GM12891 (cell line): ENCODE data around the gene HTT.
"Not testable (repeated sequence)": the region's sequence is repeated elsewhere in the genome, so short reads cannot be mapped to it uniquely, and the experiment has no call there.

Experiments used
- POLR2A ChIP-seq: IDR thresholded peaks from 2 replicates; pipeline ENCODE4 v1.6.1; 2011; ENCODE audit warnings: low read depth, low read length, control low read depth
- POLR2AphosphoS5 ChIP-seq: IDR thresholded peaks from 2 replicates; pipeline ENCODE4 v1.6.1; 2011; ENCODE audit warnings: low read depth, low read length, control low read depth

GRCh38 chr4:3094701-3095100 lies 20.2 kb downstream of the HTT start:
- TF ChIP-seq POLR2A, POLR2AphosphoS5: not testable (repeated sequence)
